Activated B cell treated with CpG ODN at 0.5 μM for 24 hours (primary cell): ENCODE results near the gene DEPDC5. TPM values are rescaled to one million over a fixed set of nuclear protein-coding genes. Genes with fewer than 3 reads are reported as not detected.
A peak's percentile ranks its signal among the peaks of the same experiment; 100 is the strongest.

ENCODE experiments used
- ATAC-seq: fragments of 200-7000 bp; cut with Tn5 transposase; one replicate; pipeline ENCODE4 v1.10.0; 2021; ENCODE audit warnings: low read depth, mild to moderate bottlenecking, moderate library complexity
- CTCF ChIA-PET: fragments of 350-600 bp; sonication (Branson Sonifier 250); formaldehyde crosslinking; loops from one replicate; lab custom pipeline; 2021; ENCODE audit warnings: antibody characterized with exemption; lab: Charles Lee
- POLR2A ChIA-PET: fragments of 350-600 bp; sonication (Branson Sonifier 250); formaldehyde crosslinking; loops from one replicate; lab custom pipeline; 2021; ENCODE audit warnings: antibody characterized with exemption; lab: Charles Lee
- DNase-seq: peaks from one replicate; pipeline ENCODE4 v3.0.0; 2022
- H3K27ac Mint-ChIP-seq: one replicate; pipeline ENCODE4 v1.8.0; 2020; ENCODE audit warnings: mixed read lengths
- H3K27me3 Mint-ChIP-seq: one replicate; pipeline ENCODE4 v1.8.0; 2021; ENCODE audit warnings: mixed read lengths
- H3K36me3 Mint-ChIP-seq: one replicate; pipeline ENCODE4 v1.8.0; 2021; ENCODE audit warnings: low read depth, mixed read lengths
- H3K4me1 Mint-ChIP-seq: one replicate; pipeline ENCODE4 v1.8.0; 2021; ENCODE audit warnings: mixed read lengths
- H3K4me3 Mint-ChIP-seq: one replicate; pipeline ENCODE4 v1.8.0; 2020; ENCODE audit warnings: mild to moderate bottlenecking, mixed read lengths
- H3K9me3 Mint-ChIP-seq: one replicate; pipeline ENCODE4 v1.8.0; 2020; ENCODE audit warnings: mixed read lengths
- intact Hi-C: fragments of 100-400 bp; cut with micrococcal nuclease; formaldehyde crosslinking; loops from one replicate; pipeline ENCODE4 v1.15.1; 2024
- total RNA-seq: library from RNA; stranded (reverse); gene quantifications from 2 replicates; pipeline ENCODE4 v1.2.3, GENCODE V29; 2022
- TF ChIP-seq, protein P1 (sequence below): fragments of 200-600 bp; IDR thresholded peaks from one replicate; pipeline ENCODE4 v1.8.0; 2022; ENCODE audit warnings: antibody characterized with exemption, mild to moderate bottlenecking

Gene DEPDC5
- total RNA-seq, 1 donor from 2014 or later: 79.1 TPM

DNA sequence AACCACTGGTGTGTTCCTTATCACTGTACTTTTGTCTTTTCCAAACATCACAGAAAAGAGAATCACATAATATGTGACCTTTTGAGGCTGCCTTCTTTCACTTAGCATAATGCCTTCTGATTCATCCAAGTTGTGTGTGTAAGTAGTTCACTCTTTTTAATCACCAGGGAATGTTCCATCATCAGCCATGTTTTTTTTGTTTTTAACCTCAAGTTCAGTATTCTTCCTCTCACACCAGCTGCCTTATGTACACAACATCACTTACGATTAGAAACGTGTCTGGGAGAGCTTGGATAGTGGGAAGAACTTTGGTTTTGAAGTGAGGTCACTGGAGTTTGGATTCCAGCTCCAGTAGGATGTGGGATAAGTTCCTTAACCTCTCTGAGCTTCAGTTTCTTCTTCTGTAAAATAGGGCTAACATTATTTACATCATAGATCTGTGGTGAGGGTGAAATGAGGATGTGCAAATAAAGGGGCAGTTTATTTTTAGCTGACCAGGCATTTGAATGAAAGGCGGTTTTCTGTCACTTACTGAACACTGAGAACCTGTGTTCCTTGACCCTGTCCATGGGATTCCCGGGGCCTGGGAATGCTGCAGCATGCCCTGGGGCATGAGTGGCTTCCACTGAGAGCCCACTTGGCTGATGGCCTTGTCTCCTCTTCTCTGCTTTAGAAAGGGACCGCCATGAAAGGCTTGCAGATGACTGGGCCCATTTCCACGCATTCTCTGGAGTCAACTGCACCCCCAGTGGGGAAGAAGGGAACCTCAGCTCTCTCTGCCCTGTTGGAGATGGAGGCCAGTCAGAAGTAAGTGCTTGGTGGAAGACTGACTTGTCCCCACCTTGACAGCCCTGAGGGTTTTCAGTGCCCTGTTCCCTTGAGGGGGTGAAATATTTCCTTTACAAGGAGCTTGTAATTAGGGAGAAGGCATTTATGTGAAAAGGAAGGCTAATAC lies 92.6 kb downstream of the DEPDC5 start:
- intact Hi-C loops: no loop called here
- Mint-ChIP-seq H3K27me3 (no peaks in the 10 kb centered on the region), H3K27ac (peak overlapping the region; percentile 25), H3K36me3 (peaks cover 82% of the 10 kb centered on the region), H3K4me1 (peaks cover 13% of the 10 kb centered on the region), H3K9me3 (no peaks in the 10 kb centered on the region), H3K4me3 (no peak overlapping the region)
- ChIA-PET CTCF (interaction anchor here (0.6 to 1.1 kb wide), 2 partner anchors 15 to 101 kb away, joined by 3 to 4 read pairs; no protein-coding TSS in a partner anchor), POLR2A (interaction anchor here (0.5 kb wide), 1 partner anchor 54 kb away, joined by 3 read pairs; no protein-coding TSS in a partner anchor)
- no peak for DNase-seq
- TF ChIP-seq, protein P1, sequence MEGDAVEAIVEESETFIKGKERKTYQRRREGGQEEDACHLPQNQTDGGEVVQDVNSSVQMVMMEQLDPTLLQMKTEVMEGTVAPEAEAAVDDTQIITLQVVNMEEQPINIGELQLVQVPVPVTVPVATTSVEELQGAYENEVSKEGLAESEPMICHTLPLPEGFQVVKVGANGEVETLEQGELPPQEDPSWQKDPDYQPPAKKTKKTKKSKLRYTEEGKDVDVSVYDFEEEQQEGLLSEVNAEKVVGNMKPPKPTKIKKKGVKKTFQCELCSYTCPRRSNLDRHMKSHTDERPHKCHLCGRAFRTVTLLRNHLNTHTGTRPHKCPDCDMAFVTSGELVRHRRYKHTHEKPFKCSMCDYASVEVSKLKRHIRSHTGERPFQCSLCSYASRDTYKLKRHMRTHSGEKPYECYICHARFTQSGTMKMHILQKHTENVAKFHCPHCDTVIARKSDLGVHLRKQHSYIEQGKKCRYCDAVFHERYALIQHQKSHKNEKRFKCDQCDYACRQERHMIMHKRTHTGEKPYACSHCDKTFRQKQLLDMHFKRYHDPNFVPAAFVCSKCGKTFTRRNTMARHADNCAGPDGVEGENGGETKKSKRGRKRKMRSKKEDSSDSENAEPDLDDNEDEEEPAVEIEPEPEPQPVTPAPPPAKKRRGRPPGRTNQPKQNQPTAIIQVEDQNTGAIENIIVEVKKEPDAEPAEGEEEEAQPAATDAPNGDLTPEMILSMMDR: no peak
- peak; percentile 50 for ATAC-seq

DNA sequence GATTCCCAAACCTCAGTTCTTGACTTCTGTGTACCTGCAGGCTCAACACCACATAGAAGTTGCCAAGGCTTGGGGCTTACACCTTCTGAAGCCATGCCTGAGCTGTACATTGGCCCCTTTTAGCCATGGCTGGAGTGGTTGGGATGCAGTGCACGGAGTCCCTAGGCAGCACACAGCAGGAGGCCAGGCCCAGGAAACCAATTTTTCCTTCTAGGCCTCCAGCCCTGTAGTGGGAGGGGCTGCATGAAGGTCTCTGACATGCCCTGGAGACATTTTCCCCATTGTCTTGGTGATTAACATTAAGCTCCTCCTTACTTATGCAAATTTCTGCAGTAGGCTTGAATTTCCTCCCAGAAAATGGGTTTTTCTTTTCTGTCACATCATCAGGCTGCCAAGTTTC lies 94.6 kb downstream of the DEPDC5 start:
- no peaks in the 10 kb centered on the region for H3K9me3 Mint-ChIP-seq
- CTCF ChIA-PET: no interaction called here

DNA sequence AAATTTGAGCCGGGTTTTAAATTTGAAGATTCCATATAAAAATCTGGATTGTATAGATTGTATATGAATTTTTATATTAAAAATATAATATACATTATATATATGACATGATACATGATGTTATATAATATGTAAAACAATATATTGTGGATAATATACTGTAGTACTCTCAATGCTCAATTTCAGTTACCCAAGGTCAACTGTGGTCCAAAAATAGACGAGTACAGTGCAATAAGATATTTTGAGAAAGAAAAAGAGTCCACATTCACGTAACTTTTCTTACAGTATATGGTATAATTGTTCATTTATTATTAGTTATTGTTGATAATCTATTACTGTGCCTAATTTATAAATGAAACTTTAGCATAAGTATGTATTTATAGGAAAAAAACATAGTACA lies 96.3 kb downstream of the DEPDC5 start:
- H3K27me3 Mint-ChIP-seq: no peaks in the 10 kb centered on the region
- no peak overlapping the region for H3K27ac Mint-ChIP-seq
- no peaks in the 10 kb centered on the region for H3K9me3 Mint-ChIP-seq
- ChIA-PET POLR2A (interaction anchor here (0.7 kb wide), 1 partner anchor 448 kb away, joined by 4 read pairs; no protein-coding TSS in a partner anchor), CTCF (no interaction called here)
- no peak overlapping the region for H3K4me3 Mint-ChIP-seq
- H3K4me1 Mint-ChIP-seq: peaks cover 10% of the 10 kb centered on the region
- ATAC-seq (no peak), DNase-seq (no peak)
- TF ChIP-seq, protein P1: no peak
- peaks cover 78% of the 10 kb centered on the region for H3K36me3 Mint-ChIP-seq
- intact Hi-C loops: no loop called here

More for the DNA sequence above, 94.6 kb downstream of the DEPDC5 start:
- POLR2A ChIA-PET: no interaction called here
- intact Hi-C loops: no loop called here
- Mint-ChIP-seq H3K27ac (no peak overlapping the region), H3K4me1 (peaks cover 10% of the 10 kb centered on the region), H3K27me3 (no peaks in the 10 kb centered on the region), H3K36me3 (peaks cover 76% of the 10 kb centered on the region), H3K4me3 (no peak overlapping the region)
- no peak for ATAC-seq
- no peak for DNase-seq
- TF ChIP-seq, protein P1: no peak

DNA sequence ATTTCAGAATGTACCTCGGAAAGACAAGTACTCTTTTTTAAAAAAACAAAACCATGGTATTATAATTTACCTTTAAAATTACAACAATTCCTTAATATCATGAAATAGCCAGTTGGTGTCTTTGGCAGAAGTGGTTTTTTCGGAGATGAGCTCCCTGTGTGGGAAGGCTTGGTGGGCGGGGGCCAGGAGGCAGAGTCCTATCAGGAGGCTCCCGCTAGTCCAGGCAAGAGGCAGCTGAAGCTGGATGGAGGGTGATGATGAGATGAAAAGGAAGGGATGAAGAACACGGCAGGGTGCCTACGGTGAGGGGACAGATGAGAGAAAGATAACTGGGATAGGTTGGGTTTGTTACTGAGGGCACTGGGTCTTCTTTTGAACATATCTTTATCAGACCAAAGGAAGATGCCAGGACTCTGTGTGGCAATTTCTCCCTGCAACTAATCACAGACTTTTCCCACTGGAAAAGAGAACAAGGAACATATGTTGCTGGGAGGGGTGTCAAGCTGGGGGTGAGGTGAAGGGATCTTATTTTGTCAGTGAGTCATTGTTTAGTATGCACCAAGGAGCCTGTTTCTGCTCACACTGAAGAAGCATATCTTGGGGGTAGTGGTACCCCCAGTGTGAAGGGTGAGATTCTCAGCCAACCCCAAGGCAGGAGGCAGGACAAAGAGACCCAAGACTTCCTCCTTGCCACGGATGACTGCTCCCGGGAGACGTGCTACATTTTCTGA lies 99.0 kb downstream of the DEPDC5 start:
- Mint-ChIP-seq H3K27ac (no peak overlapping the region), H3K27me3 (no peaks in the 10 kb centered on the region)

More for the DNA sequence above, 99.0 kb downstream of the DEPDC5 start:
- POLR2A ChIA-PET: interaction anchor here (0.7 kb wide), 1 partner anchor 9 kb away, joined by 5 read pairs; no protein-coding TSS in a partner anchor
- DNase-seq (no peak), ATAC-seq (no peak)
- Mint-ChIP-seq H3K36me3 (peaks cover 66% of the 10 kb centered on the region), H3K9me3 (no peaks in the 10 kb centered on the region), H3K4me1 (no peaks in the 10 kb centered on the region), H3K4me3 (no peak overlapping the region)
- intact Hi-C loops: no loop called here
- TF ChIP-seq, protein P1: no peak
- CTCF ChIA-PET: no interaction called here
